HepG2 (cell line): ENCODE data around the gene NBR1. TPM values are rescaled to one million over a fixed set of nuclear protein-coding genes. Genes with fewer than 3 reads are reported as not detected.

ENCODE experiments used
- ADNP ChIP-seq: sonication (generic); formaldehyde crosslinking; IDR thresholded peaks from 2 replicates; pipeline ENCODE4 v1.4.0; 2020; ENCODE audit warnings: missing genetic modification reagents
- ARID2 ChIP-seq: sonication (generic); formaldehyde crosslinking; IDR thresholded peaks from 2 replicates; pipeline ENCODE4 v1.8.1; 2022; ENCODE audit warnings: mild to moderate bottlenecking, missing genetic modification reagents, borderline replicate concordance
- CCAR2 ChIP-seq: fragments of 200-400 bp; formaldehyde crosslinking; optimal IDR thresholded peaks from 2 replicates; pipeline ENCODE3; 2018; ENCODE audit warnings: low read depth, mild to moderate bottlenecking, low read length, moderate library complexity
- CENPBD1 ChIP-seq: sonication (generic); formaldehyde crosslinking; IDR thresholded peaks from 2 replicates; pipeline ENCODE4 v1.8.0; 2022; ENCODE audit warnings: missing genetic modification reagents, low read depth, mild to moderate bottlenecking, borderline replicate concordance
- DNMT1 ChIP-seq: sonication (generic); formaldehyde crosslinking; IDR thresholded peaks from 2 replicates; pipeline ENCODE4 v1.5.1; 2020; ENCODE audit warnings: mild to moderate bottlenecking, missing genetic modification reagents
- ISL2 ChIP-seq: sonication (generic); formaldehyde crosslinking; IDR thresholded peaks from 2 replicates; pipeline ENCODE4 v1.5.0; 2020; ENCODE audit warnings: missing genetic modification reagents
- MXD3 ChIP-seq: IDR thresholded peaks from 2 replicates; pipeline ENCODE4 v1.6.1; 2016; ENCODE audit warnings: mild to moderate bottlenecking, missing biosample characterization, missing genetic modification reagents
- NR2F1 ChIP-seq, 2 experiments: fragments of 450-650 bp in 1 of 2; formaldehyde crosslinking in 1 of 2; IDR thresholded peaks; 2 replicates each; pipeline versions ENCODE4 v1.5.0 to v1.6.1; 2016 to 2020; ENCODE audit warnings: mild to moderate bottlenecking in 1 of 2, missing compliant biosample characterization in 1 of 2, missing genetic modification reagents in 1 of 2, moderate library complexity in 1 of 2
- NRL ChIP-seq: sonication (generic); formaldehyde crosslinking; IDR thresholded peaks from 2 replicates; pipeline ENCODE4 v1.5.0; 2020; ENCODE audit warnings: missing genetic modification reagents, mild to moderate bottlenecking, moderate library complexity, borderline replicate concordance
- REPIN1 ChIP-seq: sonication (generic); formaldehyde crosslinking; IDR thresholded peaks from 2 replicates; pipeline ENCODE4 v1.8.0; 2022; ENCODE audit warnings: missing genetic modification reagents, low read depth, mild to moderate bottlenecking, borderline replicate concordance
- YY1 ChIP-seq: IDR thresholded peaks from 2 replicates; pipeline ENCODE4 v1.6.1; 2011; ENCODE audit warnings: low read length, low read depth, moderate library complexity, mild to moderate bottlenecking; ENCODE audit not compliant: insufficient read depth, insufficient replicate concordance
- ZBTB34 ChIP-seq: sonication (generic); formaldehyde crosslinking; IDR thresholded peaks from 2 replicates; pipeline ENCODE4 v1.8.0; 2022; ENCODE audit warnings: mild to moderate bottlenecking, missing genetic modification reagents
- ZNF264 ChIP-seq: sonication (generic); formaldehyde crosslinking; IDR thresholded peaks from 2 replicates; pipeline ENCODE4 v1.4.0; 2020; ENCODE audit warnings: missing genetic modification reagents
- ZNF274 ChIP-seq: sonication (generic); formaldehyde crosslinking; IDR thresholded peaks from 2 replicates; pipeline ENCODE4 v1.5.1; 2020; ENCODE audit warnings: mild to moderate bottlenecking, missing genetic modification reagents
- ZNF337 ChIP-seq: sonication (generic); formaldehyde crosslinking; IDR thresholded peaks from 2 replicates; pipeline ENCODE4 v1.5.1; 2020; ENCODE audit warnings: missing genetic modification reagents, low read depth, mild to moderate bottlenecking, borderline replicate concordance
- ZNF441 ChIP-seq: sonication (generic); formaldehyde crosslinking; IDR thresholded peaks from 2 replicates; pipeline ENCODE4 v1.7.0; 2021; ENCODE audit warnings: missing genetic modification reagents, borderline replicate concordance
- ZNF563 ChIP-seq: sonication (generic); formaldehyde crosslinking; IDR thresholded peaks from 2 replicates; pipeline ENCODE4 v1.8.0; 2022; ENCODE audit warnings: mild to moderate bottlenecking, moderate library complexity, missing genetic modification reagents
- ZNF589 ChIP-seq: sonication (generic); formaldehyde crosslinking; conservative IDR thresholded peaks from 2 replicates; pipeline ENCODE4 v1.8.0; 2022; ENCODE audit warnings: mild to moderate bottlenecking, moderate library complexity, missing genetic modification reagents
- ZNF782 ChIP-seq: sonication (generic); formaldehyde crosslinking; IDR thresholded peaks from 2 replicates; pipeline ENCODE4 v1.4.0; 2020; ENCODE audit warnings: missing genetic modification reagents, mild to moderate bottlenecking, borderline replicate concordance
- polyA plus RNA-seq, 8 experiments: library from polyadenylated mRNA; depleted of rRNA in 3 of 8; stranded (reverse) in 7 of 8; unstranded in 1 of 8; fragments of >200 nt; fragmentation: Illumina TruSeq in 4 of 8; extraction: Trizol in 4 of 8; gene quantifications; 2 replicates each; pipeline versions ENCODE4 v1.2.1 to v1.2.3, GENCODE V29; 2011 to 2016; ENCODE audit warnings: low read depth in 4 of 8, missing spikeins in 1 of 8, mixed read lengths in 1 of 8; ENCODE audit not compliant: insufficient read depth in 1 of 8
- total RNA-seq, 5 experiments: library from RNA; depleted of rRNA; stranded (reverse); fragments of >200 nt; fragmentation: Illumina TruSeq; extraction: Trizol; gene quantifications; 2 replicates each; pipeline ENCODE4 v1.2.3, GENCODE V29; 2016; ENCODE audit warnings: low read depth in 1 of 5
- TF ChIP-seq, protein P1 (sequence below): sonication (generic); formaldehyde crosslinking; IDR thresholded peaks from 2 replicates; pipeline ENCODE4 v1.4.0; 2020; ENCODE audit warnings: missing genetic modification reagents, mild to moderate bottlenecking, borderline replicate concordance

Gene NBR1
- total and polyA plus RNA-seq, 2 of the 13 experiments (the other 11 are each of a cell fraction or from before 2014, with no cell fraction given), result 51.7 to 121 TPM

DNA sequence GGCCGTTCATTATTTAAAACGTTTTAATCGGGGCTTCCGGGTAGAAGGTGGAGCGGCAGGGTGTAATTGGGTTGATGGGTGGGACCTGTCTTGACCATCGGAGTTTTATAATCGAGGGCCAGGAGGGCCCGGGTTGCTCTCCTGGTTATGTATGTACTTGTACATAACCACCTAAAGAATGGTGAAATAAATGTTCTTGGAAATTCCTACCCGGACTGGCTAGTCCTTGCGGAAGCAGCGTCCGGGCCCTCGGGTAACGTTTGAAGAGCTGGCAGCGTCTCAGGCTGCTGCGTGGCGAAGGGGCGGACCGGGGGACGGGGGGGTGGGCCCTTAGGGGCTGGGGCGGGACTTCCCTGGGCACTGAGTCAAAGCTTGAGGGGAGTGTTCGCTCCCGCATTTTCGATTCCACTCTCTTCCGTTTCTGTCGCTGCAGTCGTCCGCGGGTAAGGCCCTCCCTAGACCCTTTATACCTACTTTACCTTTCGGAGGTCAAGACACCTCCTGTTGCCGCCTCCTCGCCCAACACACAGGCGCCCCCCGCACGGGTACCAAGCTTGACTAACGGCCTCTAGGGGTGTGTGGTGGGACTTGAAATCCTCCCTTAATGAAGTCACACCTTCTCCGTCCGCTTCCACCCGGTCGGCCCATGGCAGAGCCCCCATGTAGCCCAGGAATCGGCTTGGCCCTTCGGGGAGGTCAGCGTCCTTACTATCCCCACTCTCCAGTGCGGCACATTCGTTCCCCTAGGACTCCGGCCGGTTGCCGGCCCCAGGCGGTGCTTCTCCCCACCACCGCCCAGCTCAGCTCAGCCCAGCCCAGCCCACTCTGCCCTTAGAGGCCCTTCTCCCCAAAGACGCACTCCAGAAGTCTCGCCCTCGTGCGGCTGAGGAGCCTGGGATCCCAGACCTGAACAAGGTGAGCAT lies 40.7 kb downstream of the NBR1 start, which contains the start of gene TMEM106A (continued):
- TF ChIP-seq MXD3 (CRISPR knock-in tag), result 0 out of 2 replicates have a peak, but pooled peaks have one; percentile 69
- no peak for TF ChIP-seq ADNP
- no peak for TF ChIP-seq ZNF563
- TF ChIP-seq ZNF264, result peak; percentile 56
- TF ChIP-seq ISL2, result 0 out of 2 replicates have a peak, but pooled peaks have one; percentile 55
- TF ChIP-seq NRL (CRISPR knock-in tag), result peak; percentile 97
- no peak for TF ChIP-seq ZNF782
- no peak for TF ChIP-seq ZNF589 (CRISPR knock-in tag)
- TF ChIP-seq, protein P1, sequence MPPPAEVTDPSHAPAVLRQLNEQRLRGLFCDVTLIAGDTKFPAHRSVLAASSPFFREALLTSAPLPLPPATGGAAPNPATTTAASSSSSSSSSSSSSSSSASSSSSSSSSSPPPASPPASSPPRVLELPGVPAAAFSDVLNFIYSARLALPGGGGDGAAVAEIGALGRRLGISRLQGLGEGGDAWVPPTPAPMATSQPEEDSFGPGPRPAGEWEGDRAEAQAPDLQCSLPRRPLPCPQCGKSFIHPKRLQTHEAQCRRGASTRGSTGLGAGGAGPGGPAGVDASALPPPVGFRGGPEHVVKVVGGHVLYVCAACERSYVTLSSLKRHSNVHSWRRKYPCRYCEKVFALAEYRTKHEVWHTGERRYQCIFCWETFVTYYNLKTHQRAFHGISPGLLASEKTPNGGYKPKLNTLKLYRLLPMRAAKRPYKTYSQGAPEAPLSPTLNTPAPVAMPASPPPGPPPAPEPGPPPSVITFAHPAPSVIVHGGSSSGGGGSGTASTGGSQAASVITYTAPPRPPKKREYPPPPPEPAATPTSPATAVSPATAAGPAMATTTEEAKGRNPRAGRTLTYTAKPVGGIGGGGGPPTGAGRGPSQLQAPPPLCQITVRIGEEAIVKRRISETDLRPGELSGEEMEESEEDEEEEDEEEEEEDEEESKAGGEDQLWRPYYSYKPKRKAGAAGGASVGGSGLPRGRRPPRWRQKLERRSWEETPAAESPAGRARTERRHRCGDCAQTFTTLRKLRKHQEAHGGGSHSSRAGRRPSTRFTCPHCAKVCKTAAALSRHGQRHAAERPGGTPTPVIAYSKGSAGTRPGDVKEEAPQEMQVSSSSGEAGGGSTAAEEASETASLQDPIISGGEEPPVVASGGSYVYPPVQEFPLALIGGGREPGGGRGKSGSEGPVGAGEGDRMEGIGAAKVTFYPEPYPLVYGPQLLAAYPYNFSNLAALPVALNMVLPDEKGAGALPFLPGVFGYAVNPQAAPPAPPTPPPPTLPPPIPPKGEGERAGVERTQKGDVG (CRISPR knock-in tag), result peak; percentile 55; the same call in 1 of the 2 replicates
- no peak for TF ChIP-seq DNMT1
- no peak for TF ChIP-seq CCAR2
- TF ChIP-seq ZNF337, result no peak
- TF ChIP-seq ARID2 (CRISPR knock-in tag), result no peak
- no peak for TF ChIP-seq YY1
- 0 out of 2 replicates have a peak, but pooled peaks have one; percentile 54 for TF ChIP-seq ZBTB34 (CRISPR knock-in tag)
- TF ChIP-seq REPIN1 (CRISPR knock-in tag), result no peak
- TF ChIP-seq CENPBD1, result no peak
- TF ChIP-seq ZNF274 (CRISPR knock-in tag), result peak; percentile 84; the same call in 1 of the 2 replicates
- peak; percentile 80; the same call in 1 of the 2 replicates for TF ChIP-seq ZNF441 (CRISPR knock-in tag)
- TF ChIP-seq NR2F1 (CRISPR knock-in tag; IDR thresholded peaks at IDR 0.05), result no peak; a peak in 1 of 4 replicates
